ENCODE measurements around the gene NPLOC4.

The NPLOC4 gene

DNA sequence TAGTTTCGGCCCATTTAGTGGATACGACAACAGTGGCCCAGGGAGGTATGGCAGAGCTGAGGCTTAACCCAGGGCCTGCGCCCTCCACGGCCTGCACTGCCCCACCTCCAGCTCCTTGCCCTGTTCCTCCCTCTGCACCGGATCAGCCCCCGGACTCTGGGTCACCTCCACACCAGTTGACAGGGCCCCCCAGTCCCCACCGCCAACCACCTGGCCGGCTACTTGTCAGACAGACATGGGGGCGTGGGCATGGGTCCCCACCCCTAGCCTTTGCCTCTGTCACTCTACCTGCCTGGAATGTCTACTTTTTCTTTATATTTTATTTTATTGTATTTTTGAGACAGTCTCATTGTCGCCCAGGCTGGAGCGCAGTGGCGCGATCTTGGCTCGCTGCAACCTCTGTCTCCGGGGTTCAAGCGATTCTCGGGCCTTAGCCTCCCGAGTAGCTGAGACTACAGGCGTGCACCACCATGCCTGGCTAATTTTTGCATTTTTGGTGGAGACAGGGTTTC is 121.3 kb downstream of the NPLOC4 start:
- no peak for DNase-seq

DNA sequence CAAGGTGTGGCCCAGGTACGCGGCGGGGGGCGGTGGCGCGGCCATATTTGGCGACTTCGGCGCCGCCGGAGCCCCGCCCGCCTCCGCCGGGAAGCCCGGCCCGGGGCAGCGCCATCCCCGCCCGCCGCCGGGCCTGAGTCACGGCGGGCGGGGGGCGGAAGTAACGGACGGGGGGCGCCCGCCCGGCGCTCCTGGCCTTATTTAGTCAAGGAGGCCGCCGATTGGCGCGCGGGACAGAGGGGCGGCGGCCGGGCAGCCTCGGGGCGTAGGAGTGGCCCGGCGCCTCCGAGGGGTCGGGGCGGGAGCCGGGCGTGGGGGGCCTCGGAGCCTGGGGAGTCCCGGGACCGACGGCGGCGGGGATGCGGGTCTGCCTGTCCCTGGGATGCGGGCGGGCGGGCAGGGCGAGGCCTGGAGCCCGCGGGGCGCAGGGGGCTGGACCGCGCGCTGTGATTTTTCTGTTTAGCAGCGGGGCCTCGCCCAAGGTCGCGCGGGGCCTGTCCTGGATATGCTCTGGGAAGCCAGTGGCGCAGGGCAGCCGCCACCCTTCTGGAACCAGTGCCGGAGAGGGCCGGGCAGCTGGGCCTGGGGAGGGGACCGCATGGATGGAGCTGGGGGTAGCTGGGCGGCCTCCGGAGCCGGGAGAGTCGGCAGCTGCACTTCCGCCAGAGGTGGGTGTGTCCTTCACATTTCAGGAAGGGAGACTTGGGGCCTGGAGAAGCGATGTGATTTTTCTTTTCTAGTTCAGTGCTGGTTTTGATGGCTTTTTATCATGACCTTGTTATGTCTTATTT is 122.0 kb downstream of the NPLOC4 start:
- DNase-seq: peak; percentile 73

DNA sequence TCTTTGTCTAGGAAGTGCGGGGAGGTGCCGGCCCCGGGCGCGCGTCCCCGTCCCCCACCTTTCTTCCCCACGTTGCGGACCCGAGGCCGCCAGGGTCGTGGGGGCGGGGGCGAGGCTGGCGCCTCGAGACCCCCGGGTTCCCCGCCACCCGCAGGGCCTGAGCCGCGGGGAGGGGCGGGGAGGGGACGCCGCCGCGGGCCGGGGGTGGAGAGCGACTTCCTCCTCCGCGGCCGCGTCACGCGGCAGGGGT is 122.5 kb downstream of the NPLOC4 start:
- DNase-seq: no peak

- DNase-seq: peak; percentile 49
These were observed 123.0 kb downstream of the NPLOC4 start for GRCh38 chr17:81513753-81514488.

DNA sequence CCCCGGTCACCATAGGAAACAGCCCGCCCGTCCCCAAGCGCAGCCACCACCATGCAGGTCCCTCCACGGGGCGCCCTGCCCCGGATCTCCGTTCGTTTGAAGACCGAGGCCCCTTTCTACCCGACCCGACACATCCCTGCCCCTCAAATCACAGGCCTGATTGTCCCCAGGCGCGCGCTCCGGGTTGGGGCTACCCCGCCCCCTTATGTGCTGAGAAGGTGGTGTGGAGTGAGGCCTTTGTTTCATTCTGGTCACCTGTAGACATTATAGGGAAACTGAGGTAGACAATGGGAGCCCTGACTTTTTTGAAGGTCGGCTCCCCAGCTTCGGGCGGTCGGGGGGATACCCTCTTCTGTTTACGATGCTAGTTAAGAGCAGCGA is 123.5 kb downstream of the NPLOC4 start:
- no peak for DNase-seq

GRCh38 chr17:81512562-81513371 is 124.1 kb downstream of the NPLOC4 start, which contains the start of gene ACTG1:
TSS of gene ACTG1 (minus strand) at chr17:81512799. CDS start at chr17:81512354, 445 bp downstream.
- peak; percentile 90 for DNase-seq

- DNase-seq: no peak
These were observed 124.9 kb downstream of the NPLOC4 start for GRCh38 chr17:81511804-81512561.

DNA sequence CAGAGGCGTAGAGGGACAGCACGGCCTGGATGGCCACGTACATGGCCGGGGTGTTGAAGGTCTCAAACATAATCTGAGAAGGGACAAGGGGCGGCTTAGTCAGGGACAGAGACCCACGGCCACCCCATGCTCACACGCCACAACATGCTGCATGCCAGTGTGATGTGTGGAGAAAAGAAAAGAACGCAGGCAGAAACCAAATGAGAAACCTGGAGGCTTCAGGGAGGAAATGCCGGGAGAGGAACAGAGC is 125.4 kb downstream of the NPLOC4 start:
- DNase-seq: no peak

- no peak for DNase-seq
These were observed 125.9 kb downstream of the NPLOC4 start for GRCh38 chr17:81510785-81511553.

DNA sequence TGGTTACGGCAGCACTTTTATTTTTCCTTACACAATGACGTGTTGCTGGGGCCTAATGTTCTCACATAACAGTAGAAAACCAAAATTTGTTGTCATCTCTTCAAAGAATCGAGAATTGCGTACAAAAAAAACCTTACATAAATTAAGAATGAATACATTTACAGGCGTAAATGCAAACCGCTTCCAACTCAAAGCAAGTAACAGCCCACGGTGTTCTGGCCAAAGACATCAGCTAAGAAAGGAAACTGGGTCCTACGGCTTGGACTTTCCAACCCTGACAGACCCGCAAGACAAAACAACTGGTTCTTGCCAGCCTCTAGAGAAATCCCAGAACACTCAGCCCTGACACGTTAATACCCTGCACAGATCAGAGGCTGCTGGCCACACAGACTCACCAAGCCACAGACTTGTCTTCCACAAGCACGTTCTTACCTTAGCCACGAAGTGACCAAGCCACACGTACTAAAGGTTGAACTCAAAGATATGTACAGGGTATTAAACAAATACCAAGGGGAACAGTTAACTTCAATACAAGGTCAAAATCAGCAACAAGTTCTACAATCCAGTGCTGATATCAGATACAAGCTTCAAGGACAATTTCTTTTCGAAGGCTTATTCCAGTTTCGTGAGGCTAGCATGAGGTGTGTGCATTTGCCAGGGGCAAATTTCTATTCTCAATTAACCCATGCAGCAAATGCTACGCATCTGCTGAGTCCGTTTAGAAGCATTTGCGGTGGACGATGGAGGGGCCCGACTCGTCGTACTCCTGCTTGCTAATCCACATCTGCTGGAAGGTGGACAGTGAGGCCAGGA is 126.7 kb downstream of the NPLOC4 start:
- no peak for DNase-seq

DNA sequence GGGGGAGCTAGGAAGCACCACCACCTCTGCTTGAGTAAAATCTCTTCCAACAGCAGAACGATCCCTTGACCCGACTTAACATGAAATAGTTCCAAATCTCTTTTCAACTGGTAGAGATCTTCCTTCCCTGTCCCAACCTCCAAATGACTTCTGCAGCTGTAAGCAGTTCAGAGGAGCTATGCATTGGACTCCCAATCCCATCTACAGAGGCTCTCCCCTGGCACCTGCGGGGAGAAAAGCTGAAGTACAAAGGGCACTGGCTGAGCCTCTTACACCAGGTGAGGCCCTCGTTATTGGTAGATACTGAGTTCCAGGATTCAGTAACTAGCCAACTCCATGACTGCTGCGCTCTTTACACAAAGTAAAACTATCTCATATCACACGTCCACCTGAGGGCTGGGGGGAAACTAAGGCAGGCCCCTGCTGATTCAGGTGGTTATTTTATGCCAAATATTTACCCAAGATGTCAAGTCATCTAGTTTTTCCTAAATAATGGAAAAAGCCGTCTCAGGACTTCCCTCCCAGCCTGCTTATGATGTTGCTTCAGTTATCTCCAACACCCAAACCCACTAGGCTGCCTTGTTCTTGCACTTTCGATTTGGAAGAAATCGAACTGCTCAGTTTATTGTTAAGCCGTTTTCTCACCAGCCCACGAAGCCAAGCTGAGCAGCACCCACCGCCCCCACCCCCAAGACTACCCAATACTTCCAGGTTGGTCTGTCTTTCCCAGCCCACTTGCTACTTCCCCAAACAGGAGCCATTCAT is 127.5 kb downstream of the NPLOC4 start:
- DNase-seq: no peak

- DNase-seq: peak; percentile 52
These were observed 128.2 kb downstream of the NPLOC4 start for GRCh38 chr17:81508639-81509206.

Data from kidney glomerular epithelial cell (primary cell).